SK-N-SH (cell line): ENCODE data around the gene NUP43. TPM values are rescaled to one million over a fixed set of nuclear protein-coding genes. Genes with fewer than 3 reads are reported as not detected.

Experiments used
- CTCF ChIA-PET: fragments of 300-600, 350-600 bp; formaldehyde crosslinking; extraction: SDS; loops from one replicate; lab custom pipeline; 2021; lab: Yijun Ruan, JAX
- POLR2A ChIA-PET: fragments of 350-600 bp; sonication (Branson Sonifier 250); formaldehyde crosslinking; extraction: SDS; loops from one replicate; lab custom pipeline; 2020; ENCODE audit warnings: antibody characterized with exemption, inconsistent platforms; lab: Yijun Ruan, JAX
- DNase-seq: peaks from one replicate; pipeline ENCODE4 v3.0.0; 2012
- H2AFZ ChIP-seq: fragments of 200-600 bp; sonication (generic); 2 replicates; pipeline ENCODE4 v1.8.1; 2016; ENCODE audit warnings: antibody characterized with exemption, mild to moderate bottlenecking, low read depth
- H3F3A ChIP-seq: fragments of 200-600 bp; sonication (generic); replicated peaks from 2 replicates; pipeline ENCODE3; 2016; ENCODE audit warnings: antibody characterized with exemption, mild to moderate bottlenecking; ENCODE audit not compliant: insufficient read depth
- H3K27ac ChIP-seq, 2 experiments: fragments of 200-500 bp in 1 of 2; fragments of 200-600 bp in 1 of 2; sonication (Bioruptor generic) in 1 of 2; sonication (generic), shearing (Covaris generic) in 1 of 2; 2 replicates each; pipeline versions ENCODE4 v1.5.1 to v1.6.1; 2014 to 2016; ENCODE audit warnings: low read depth in 2 of 2, inconsistent platforms in 1 of 2, low read length in 1 of 2, mild to moderate bottlenecking in 1 of 2, mixed read lengths in 1 of 2
- H3K27me3 ChIP-seq: fragments of 200-600 bp; sonication (generic), shearing (Covaris generic); 2 replicates; pipeline ENCODE4 v1.6.1; 2016; ENCODE audit warnings: mixed run types; ENCODE audit not compliant: insufficient read depth
- H3K36me3 ChIP-seq, 2 experiments: fragments of 200-500 bp in 1 of 2; fragments of 200-600 bp in 1 of 2; sonication (Bioruptor generic) in 1 of 2; sonication (generic) in 1 of 2; replicated peaks in 1 of 2; 2 replicates each; pipeline versions ENCODE3 to v1.5.1; 2014 to 2016; ENCODE audit warnings: low read length in 1 of 2, mild to moderate bottlenecking in 1 of 2; ENCODE audit not compliant: insufficient read depth in 2 of 2, control insufficient read depth in 1 of 2
- H3K4me1 ChIP-seq, 2 experiments: fragments of 200-500 bp in 1 of 2; fragments of 200-600 bp in 1 of 2; sonication (Bioruptor generic) in 1 of 2; sonication (generic), shearing (Covaris generic) in 1 of 2; 2 replicates each; pipeline versions ENCODE4 v1.5.1 to v1.6.1; 2014 to 2016; ENCODE audit warnings: low read depth in 1 of 2, low read length in 1 of 2, mixed run types in 1 of 2; ENCODE audit not compliant: insufficient read depth in 2 of 2, control insufficient read depth in 1 of 2
- H3K4me2 ChIP-seq: fragments of 200-600 bp; sonication (generic), shearing (Covaris generic); 2 replicates; pipeline ENCODE4 v1.6.1; 2017; ENCODE audit warnings: mixed run types
- H3K4me3 ChIP-seq, 2 experiments: fragments of 200-500 bp in 1 of 2; fragments of 200-600 bp in 1 of 2; sonication (Bioruptor generic) in 1 of 2; sonication (generic), shearing (Covaris generic) in 1 of 2; 2 replicates each; pipeline versions ENCODE4 v1.5.1 to v1.8.1; 2014 to 2016; ENCODE audit warnings: low read depth in 2 of 2, inconsistent platforms in 1 of 2, low read length in 1 of 2, mild to moderate bottlenecking in 1 of 2, mixed read lengths in 1 of 2, moderate library complexity in 1 of 2
- H3K79me2 ChIP-seq: fragments of 200-600 bp; sonication (generic); 2 replicates; pipeline ENCODE4 v1.8.1; 2017; ENCODE audit warnings: mild to moderate bottlenecking; ENCODE audit not compliant: insufficient read depth
- H3K9ac ChIP-seq: fragments of 200-600 bp; sonication (generic); 2 replicates; pipeline ENCODE4 v1.6.1; 2017; ENCODE audit warnings: mixed run types
- H3K9me2 ChIP-seq: fragments of 200-600 bp; sonication (generic); 2 replicates; pipeline ENCODE4 v1.6.1; 2017; ENCODE audit warnings: mixed run types
- H3K9me3 ChIP-seq: fragments of 200-600 bp; sonication (generic); 2 replicates; pipeline ENCODE4 v1.6.1; 2017; ENCODE audit warnings: mixed run types, mild to moderate bottlenecking, moderate library complexity
- H4K20me1 ChIP-seq: fragments of 200-600 bp; sonication (generic); 2 replicates; pipeline ENCODE4 v1.6.1; 2017; ENCODE audit warnings: mild to moderate bottlenecking, mixed run types; ENCODE audit not compliant: insufficient read depth
- CHD2 ChIP-seq: fragments of 150-350 bp; IDR thresholded peaks from 2 replicates; pipeline ENCODE4 v1.6.1; 2018; ENCODE audit warnings: low read length; ENCODE audit not compliant: partially characterized antibody
- ELF1 ChIP-seq: IDR thresholded peaks from 2 replicates; pipeline ENCODE4 v1.4.0; 2012
- EZH2phosphoT487 ChIP-seq: fragments of 200-600 bp; sonication (generic); IDR thresholded peaks from 2 replicates; pipeline ENCODE4 v1.6.1; 2017; ENCODE audit warnings: low read depth, mixed run types, mild to moderate bottlenecking, antibody characterized with exemption, moderate library complexity, borderline replicate concordance
- JUND ChIP-seq: IDR thresholded peaks from 2 replicates; pipeline ENCODE4 v1.4.0; 2012
- MEF2A ChIP-seq: IDR thresholded peaks from 2 replicates; pipeline ENCODE4 v1.4.0; 2012; ENCODE audit warnings: low read depth, borderline replicate concordance
- MXI1 ChIP-seq: IDR thresholded peaks from 2 replicates; pipeline ENCODE4 v1.6.1; 2012; ENCODE audit warnings: mild to moderate bottlenecking, low read depth, low read length, improper control_type of control experiment
- NRF1 ChIP-seq: IDR thresholded peaks from 2 replicates; pipeline ENCODE4 v1.6.1; 2012; ENCODE audit warnings: low read depth, mild to moderate bottlenecking, low read length
- TAF1 ChIP-seq: IDR thresholded peaks from 2 replicates; pipeline ENCODE4 v1.6.1; 2012; ENCODE audit warnings: low read depth, mild to moderate bottlenecking, low read length, moderate library complexity, borderline replicate concordance
- TCF12 ChIP-seq: IDR thresholded peaks from 2 replicates; pipeline ENCODE4 v1.4.0; 2012
- TEAD4 ChIP-seq: IDR thresholded peaks from 2 replicates; pipeline ENCODE4 v1.4.0; 2012; ENCODE audit warnings: mild to moderate bottlenecking, borderline replicate concordance; ENCODE audit not compliant: insufficient read depth
- YY1 ChIP-seq: IDR thresholded peaks from 2 replicates; pipeline ENCODE4 v1.4.0; 2012; ENCODE audit warnings: low read depth, mild to moderate bottlenecking
- WGBS: methylation state at CpG from one replicate; pipeline ENCODE4 v1.1.6; 2017; ENCODE audit warnings: low lambda C conversion rate; 5-methylcytosine and 5-hydroxymethylcytosine counted together
- polyA plus RNA-seq, 3 experiments: library from polyadenylated mRNA; depleted of rRNA; stranded (reverse); fragments of >200 nt; gene quantifications; 2 replicates each; pipeline ENCODE4 v1.2.3, GENCODE V29; 2012
- TF ChIP-seq, protein P1 (sequence below): IDR thresholded peaks from 2 replicates; pipeline ENCODE4 v1.4.0; 2012; ENCODE audit warnings: low read depth, borderline replicate concordance
- TF ChIP-seq, protein P2 (sequence below): fragments of 200-600 bp; sonication (generic); IDR thresholded peaks from 2 replicates; pipeline ENCODE4 v1.6.1; 2017; ENCODE audit warnings: antibody characterized with exemption, mild to moderate bottlenecking, moderate library complexity
- TF ChIP-seq, protein P3 (sequence below): IDR thresholded peaks from 2 replicates; pipeline ENCODE4 v1.6.1; 2012; ENCODE audit warnings: mild to moderate bottlenecking, low read depth, low read length, moderate library complexity
- TF ChIP-seq, protein P4 (sequence below): IDR thresholded peaks from 2 replicates; pipeline ENCODE4 v1.4.0; 2012; ENCODE audit warnings: low read depth, borderline replicate concordance

Gene NUP43
- polyA plus RNA-seq, 1 of the 3 experiments (the other 2 are of a cell fraction), result 10.1 TPM

DNA sequence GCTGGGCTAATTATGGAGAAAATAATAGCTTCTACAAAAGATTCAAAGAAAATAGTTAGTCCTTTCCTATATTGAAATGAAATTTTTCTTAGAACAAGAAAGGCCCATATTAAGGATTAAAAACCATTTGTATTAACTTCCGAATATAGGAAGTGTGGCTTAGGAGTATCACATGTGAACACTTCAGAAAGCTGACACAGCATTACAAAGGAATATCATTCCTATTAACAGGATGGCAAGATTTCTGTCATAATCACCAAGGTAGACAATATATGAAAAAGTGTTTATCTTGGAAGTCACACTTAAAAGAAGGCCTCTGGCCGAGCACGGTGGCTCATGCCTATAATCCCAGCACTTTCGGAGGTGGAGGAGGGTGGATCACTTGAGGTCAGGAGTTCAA lies 23.1 kb downstream of the NUP43 start:
- ChIA-PET CTCF (interaction anchor here (0.6 to 2.7 kb wide), 11 partner anchors 15 to 191 kb away, joined by 3 to 12 read pairs (median 3); partner anchors contain the start of gene NUP43), POLR2A (interaction anchor here (0.7 kb wide), 1 partner anchor 72 kb away, joined by 3 read pairs; no protein-coding TSS in a partner anchor)
- Histone ChIP-seq H2AFZ (no peak overlapping the region), H3K27me3 (no peaks in the 10 kb centered on the region), H3K79me2 (peaks cover 8% of the 10 kb centered on the region; the same call in 1 of the 2 replicates), H3K4me3 (no peak overlapping the region), H3K27ac (no peak overlapping the region), H3K4me2 (no peak overlapping the region), H3K4me1 (no peaks in the 10 kb centered on the region), H3K36me3 (peaks cover 13 to 28% of the 10 kb centered on the region in 2 experiments), H3K9me3 (no peaks in the 10 kb centered on the region), H4K20me1 (no peaks in the 10 kb centered on the region), H3F3A (peaks cover 19% of the 10 kb centered on the region), H3K9ac (no peak overlapping the region), H3K9me2 (no peaks in the 10 kb centered on the region)
- no peak for DNase-seq
- TF ChIP-seq ELF1 (no peak), TCF12 (no peak), EZH2phosphoT487 (no peak), JUND (no peak), NRF1 (no peak), TAF1 (no peak), MEF2A (no peak), CHD2 (no peak), YY1 (no peak), TEAD4 (no peak), MXI1 (no peak)
- TF ChIP-seq, protein P1, sequence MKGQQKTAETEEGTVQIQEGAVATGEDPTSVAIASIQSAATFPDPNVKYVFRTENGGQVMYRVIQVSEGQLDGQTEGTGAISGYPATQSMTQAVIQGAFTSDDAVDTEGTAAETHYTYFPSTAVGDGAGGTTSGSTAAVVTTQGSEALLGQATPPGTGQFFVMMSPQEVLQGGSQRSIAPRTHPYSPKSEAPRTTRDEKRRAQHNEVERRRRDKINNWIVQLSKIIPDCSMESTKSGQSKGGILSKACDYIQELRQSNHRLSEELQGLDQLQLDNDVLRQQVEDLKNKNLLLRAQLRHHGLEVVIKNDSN, result no peak
- TF ChIP-seq, protein P2, sequence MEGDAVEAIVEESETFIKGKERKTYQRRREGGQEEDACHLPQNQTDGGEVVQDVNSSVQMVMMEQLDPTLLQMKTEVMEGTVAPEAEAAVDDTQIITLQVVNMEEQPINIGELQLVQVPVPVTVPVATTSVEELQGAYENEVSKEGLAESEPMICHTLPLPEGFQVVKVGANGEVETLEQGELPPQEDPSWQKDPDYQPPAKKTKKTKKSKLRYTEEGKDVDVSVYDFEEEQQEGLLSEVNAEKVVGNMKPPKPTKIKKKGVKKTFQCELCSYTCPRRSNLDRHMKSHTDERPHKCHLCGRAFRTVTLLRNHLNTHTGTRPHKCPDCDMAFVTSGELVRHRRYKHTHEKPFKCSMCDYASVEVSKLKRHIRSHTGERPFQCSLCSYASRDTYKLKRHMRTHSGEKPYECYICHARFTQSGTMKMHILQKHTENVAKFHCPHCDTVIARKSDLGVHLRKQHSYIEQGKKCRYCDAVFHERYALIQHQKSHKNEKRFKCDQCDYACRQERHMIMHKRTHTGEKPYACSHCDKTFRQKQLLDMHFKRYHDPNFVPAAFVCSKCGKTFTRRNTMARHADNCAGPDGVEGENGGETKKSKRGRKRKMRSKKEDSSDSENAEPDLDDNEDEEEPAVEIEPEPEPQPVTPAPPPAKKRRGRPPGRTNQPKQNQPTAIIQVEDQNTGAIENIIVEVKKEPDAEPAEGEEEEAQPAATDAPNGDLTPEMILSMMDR, result no peak
- TF ChIP-seq, protein P3, sequence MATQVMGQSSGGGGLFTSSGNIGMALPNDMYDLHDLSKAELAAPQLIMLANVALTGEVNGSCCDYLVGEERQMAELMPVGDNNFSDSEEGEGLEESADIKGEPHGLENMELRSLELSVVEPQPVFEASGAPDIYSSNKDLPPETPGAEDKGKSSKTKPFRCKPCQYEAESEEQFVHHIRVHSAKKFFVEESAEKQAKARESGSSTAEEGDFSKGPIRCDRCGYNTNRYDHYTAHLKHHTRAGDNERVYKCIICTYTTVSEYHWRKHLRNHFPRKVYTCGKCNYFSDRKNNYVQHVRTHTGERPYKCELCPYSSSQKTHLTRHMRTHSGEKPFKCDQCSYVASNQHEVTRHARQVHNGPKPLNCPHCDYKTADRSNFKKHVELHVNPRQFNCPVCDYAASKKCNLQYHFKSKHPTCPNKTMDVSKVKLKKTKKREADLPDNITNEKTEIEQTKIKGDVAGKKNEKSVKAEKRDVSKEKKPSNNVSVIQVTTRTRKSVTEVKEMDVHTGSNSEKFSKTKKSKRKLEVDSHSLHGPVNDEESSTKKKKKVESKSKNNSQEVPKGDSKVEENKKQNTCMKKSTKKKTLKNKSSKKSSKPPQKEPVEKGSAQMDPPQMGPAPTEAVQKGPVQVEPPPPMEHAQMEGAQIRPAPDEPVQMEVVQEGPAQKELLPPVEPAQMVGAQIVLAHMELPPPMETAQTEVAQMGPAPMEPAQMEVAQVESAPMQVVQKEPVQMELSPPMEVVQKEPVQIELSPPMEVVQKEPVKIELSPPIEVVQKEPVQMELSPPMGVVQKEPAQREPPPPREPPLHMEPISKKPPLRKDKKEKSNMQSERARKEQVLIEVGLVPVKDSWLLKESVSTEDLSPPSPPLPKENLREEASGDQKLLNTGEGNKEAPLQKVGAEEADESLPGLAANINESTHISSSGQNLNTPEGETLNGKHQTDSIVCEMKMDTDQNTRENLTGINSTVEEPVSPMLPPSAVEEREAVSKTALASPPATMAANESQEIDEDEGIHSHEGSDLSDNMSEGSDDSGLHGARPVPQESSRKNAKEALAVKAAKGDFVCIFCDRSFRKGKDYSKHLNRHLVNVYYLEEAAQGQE, result no peak
- TF ChIP-seq, protein P4, sequence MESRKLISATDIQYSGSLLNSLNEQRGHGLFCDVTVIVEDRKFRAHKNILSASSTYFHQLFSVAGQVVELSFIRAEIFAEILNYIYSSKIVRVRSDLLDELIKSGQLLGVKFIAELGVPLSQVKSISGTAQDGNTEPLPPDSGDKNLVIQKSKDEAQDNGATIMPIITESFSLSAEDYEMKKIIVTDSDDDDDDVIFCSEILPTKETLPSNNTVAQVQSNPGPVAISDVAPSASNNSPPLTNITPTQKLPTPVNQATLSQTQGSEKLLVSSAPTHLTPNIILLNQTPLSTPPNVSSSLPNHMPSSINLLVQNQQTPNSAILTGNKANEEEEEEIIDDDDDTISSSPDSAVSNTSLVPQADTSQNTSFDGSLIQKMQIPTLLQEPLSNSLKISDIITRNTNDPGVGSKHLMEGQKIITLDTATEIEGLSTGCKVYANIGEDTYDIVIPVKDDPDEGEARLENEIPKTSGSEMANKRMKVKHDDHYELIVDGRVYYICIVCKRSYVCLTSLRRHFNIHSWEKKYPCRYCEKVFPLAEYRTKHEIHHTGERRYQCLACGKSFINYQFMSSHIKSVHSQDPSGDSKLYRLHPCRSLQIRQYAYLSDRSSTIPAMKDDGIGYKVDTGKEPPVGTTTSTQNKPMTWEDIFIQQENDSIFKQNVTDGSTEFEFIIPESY, result no peak
- WGBS, result 97% methylated on average over 4 of the region's 4 CpGs
